NOMO-1 (cell line): ENCODE data around the gene CXCR5.

ENCODE experiments used
- DNase-seq, 2 experiments: peaks; one replicate each; lab custom pipeline; 2025; ENCODE audit not compliant: unreplicated experiment in 2 of 2; lab: John Stamatoyannopoulos, UW

The CXCR5 gene

GRCh38 chr11:118924591-118925585 lies 41.2 kb downstream of the CXCR5 start:
- DNase-seq, result peak in 1 of 2 experiments; percentile 19

GRCh38 chr11:118927554-118928100 lies 43.9 kb downstream of the CXCR5 start:
- no peak for DNase-seq

DNA sequence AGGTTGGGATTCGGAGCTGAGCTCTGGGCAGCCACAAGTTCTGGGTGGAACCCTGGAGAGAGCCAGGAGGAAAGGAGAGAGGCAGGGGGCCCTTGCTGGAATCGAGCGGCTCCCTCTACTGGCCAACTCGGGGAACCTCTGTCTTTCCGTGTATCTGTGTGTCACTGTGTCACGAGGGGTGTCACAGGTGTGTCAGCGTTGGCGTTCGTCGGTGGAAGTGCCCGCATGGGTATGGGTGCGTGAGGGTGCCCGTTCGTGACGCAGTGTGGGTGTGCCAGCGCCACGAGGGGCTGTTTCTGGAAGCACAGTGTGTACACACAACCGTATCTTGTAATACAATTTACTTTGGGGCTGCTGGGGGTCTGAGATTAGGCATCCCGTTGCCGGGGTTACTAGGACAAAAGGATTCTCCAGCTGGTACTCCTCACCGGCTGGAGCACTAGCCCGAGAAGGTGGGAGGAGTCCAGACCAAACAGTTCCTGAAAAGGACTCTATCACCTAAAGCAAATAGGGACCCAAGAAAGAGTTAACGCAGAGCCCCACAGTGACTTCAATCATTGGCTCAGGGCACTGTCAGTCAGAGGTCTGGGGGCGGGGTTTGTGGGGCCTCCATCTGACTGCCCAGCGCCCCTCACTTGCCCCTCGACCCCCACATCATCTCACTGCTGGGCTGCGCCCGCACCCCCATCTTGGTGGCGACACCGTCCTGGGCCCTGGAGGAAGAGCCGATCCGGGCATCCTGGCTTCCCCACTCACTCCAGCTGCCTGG lies 44.6 kb downstream of the CXCR5 start:
- DNase-seq, result peak; percentile 82 to 88

DNA sequence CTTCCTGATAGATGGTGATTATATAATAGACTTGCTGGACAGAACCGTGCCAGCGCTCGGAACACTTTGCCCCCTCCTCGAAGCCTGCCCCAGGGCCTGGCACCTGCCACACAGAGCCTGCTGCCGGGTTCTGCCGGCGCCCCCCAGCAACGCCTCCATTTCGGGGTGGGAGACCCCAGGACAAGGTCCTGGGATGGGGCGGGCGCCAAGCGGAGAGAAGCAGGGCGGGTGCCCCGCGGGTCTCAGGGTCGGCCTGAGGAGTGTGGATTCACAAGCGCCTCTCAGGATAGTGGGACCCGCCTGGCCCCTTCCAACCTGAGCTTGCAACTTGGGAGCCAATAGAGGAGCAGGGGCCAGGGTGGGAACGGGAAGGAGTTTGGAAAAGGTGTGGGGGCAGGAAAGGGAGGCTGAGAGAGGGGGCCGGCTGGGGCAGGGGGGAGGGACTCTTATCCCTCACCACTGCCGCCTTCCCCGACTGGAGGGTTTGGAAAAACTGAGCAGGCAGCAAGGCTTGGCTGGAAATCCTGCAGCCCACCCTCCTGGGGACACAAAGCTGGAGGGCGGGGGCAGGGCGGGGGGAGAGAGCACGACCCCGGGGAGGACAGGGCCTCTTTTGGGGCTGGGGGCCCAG lies 45.3 kb downstream of the CXCR5 start:
- DNase-seq, result peak; percentile 31 to 60

DNA sequence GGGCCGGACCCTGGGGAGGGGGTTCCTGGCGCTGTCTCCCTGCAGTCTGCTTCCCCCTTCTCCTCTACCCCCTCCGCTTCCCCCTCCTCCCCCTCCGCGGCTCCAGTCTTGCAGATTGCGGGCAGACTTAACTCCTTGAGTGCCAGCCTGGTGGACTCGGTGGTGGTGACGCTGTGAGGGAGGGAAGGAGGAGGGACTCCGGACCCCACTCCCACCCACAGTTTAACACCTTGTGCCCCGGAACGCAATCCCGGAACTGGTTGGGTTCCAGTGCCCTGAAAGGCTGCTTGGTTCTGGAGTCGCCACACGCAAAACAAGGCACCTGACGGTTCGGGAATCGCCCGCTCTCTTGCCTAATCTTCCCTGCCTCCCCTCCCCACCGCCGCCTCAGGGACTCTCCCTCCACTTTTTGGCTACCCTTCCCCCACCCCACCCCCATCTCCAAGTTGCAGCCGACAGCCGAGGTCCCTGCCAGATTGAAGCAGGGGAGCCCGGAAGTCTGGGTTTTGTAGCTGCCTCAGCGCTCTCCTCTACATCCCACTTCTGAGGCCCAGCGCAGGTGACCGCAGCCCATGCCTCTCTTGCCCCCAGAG lies 45.9 kb downstream of the CXCR5 start:
- DNase-seq, result peak; percentile 78 to 86

DNA sequence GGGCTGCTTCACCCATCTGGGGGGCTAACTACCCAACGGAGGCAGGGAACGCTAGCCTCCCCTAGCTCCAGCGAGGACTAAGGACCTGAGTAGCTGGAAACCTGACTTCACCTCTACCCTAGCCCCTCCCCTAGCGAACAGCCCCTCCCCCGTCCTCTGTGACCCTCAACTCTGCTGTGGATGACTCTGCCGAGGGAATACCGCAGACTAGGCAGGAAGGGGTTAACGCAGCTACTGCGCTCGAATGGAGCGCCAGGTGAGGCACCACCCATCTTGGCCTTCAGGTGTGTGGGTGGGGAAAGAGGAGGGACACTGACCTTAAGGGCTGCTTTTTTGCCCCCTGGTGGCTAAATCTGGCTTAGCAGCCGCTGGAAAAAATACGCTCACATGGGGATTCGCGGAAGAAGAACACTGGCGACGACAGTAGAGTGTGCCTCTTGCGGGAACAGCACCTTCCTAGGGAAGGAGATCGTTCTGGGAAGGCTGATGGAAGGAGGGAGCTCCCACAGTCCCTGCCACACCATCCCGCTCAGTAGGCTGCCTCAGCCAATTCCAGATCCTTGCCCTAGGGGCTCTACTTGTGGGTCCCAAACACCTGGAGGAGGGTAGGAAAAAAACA lies 46.5 kb downstream of the CXCR5 start:
- peak; percentile 61 to 66 for DNase-seq

- DNase-seq, result no peak
Observed at GRCh38 chr11:118931571-118931970, 47.9 kb downstream of the CXCR5 start.

DNA sequence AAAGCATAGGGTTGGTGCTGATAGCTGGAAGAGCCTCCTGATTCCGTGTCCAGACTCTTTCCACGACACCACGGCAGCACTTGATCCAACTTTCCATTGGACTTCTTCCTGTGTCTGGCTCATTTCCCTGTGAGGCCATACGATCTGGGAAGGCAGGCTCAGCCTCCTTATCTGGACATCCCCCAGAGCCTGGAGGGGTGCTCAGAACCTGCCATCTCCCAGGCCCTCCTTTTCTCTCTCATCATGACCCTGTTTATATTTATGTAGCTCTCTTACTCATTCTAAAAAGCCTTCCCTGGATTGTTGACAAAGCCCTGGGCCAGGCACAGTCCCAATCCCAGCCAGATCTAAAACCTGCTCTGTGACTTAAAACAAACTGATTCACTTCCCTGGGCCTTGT lies 49.8 kb downstream of the CXCR5 start:
- DNase-seq, result no peak

DNA sequence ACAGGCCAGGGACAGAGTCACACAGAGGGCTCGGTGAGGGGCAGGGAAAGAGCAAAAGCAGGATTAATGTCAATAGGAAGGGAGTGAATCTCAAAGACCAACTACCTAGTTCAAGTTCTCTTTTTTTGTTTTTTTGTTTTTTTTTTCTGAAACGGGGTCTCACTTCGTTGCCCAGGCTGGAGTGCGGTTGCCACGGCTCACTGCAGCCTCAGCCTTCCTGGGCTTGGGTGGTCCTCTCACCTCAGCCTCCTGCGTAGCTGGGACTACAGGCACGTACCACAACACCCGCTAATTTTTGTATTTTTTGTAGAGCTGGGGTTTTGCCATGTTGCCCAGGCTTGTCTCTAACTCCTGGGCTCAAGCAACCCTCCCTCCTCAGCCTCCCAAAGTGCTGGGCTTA lies 51.7 kb downstream of the CXCR5 start:
- DNase-seq, result no peak

DNA sequence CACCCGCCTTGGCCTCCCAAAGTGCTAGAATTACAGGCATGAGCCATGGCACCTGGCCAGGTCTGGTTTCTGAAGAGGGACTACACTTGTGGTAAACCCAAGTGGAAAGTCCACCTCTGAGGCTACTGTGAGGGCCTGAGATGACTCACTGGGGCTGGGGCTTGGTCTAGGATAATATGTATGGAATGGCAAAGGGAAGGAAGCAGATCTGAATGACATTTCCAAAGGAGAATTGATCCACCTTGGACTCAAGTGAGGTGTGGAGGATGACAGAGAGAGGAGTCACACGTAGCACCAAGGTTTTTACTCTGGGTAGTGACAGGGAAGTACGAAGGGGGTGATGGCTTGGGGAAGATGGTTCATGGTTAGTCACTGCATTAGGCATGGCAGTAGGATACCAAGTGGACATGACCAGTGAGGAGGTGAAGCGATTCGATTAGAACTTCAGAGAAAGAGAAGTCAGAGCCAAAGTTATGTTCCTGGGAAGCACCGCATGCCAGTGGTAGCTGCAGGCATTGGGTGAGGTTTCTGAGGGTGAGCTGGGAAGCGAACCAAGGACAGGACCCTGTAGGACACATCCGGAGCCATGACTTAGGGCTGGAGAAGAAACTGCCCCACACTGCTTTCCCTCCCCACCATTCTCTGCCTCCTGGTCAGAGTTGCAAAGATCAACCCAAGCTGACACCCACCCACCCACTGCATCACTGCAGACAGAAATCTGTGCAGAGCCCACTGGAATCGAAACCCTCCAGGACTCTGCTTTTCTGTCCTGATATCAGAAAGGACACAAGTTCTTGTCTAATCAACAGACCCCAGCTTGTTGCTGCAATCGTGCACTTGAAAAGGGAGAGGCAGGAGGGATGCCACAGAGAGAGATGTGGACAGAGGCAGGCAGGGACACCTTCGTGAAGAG lies 55.1 kb downstream of the CXCR5 start:
- DNase-seq, result no peak

DNA sequence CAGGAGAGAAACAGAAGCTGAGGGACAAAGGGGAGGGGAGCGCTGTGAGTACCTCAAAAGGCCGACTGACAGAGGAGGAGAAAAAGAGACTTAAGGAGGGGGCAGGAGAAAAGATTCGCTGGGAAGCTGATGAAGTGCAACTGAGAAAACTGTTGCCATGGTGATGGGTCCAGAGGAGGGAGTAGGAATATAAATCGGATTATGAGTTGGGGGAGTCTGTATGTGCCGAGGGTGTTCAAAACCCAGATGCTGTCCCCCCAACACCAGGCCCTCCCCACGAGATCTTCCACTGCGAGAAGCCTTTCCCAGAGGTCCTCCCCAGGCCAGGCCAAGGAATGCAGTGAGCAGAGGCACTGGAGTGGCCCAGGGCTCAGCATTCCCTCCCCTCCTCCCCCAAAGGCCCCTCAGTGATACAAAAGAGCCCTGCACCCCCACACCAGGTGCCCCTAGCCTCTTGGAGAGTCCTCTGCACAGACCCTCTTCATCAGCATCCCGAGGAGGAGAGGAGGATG lies 55.8 kb downstream of the CXCR5 start:
- DNase-seq, result no peak

GRCh38 chr11:118939953-118940598 lies 56.4 kb downstream of the CXCR5 start:
- DNase-seq, result peak; percentile 24 to 73

- no peak for DNase-seq
Observed at GRCh38 chr11:118947091-118947490, 63.4 kb downstream of the CXCR5 start.
